Astrocyte (in vitro differentiated cells and primary cell): Measurements from ENCODE around the gene MON2. TPM values are rescaled to one million over a fixed set of nuclear protein-coding genes. Genes with fewer than 3 reads are reported as not detected.

ENCODE experiments used
- DNase-seq: peaks from one replicate; pipeline ENCODE4 v3.0.0-alpha.2; 2010; ENCODE audit warnings: low read depth
- FAIRE-seq: peaks from 2 replicates; lab custom pipeline; 2011; peaks lifted over from hg19 to GRCh38; lab: Jason Lieb, UNC
- H2AFZ ChIP-seq: 2 replicates; pipeline ENCODE4 v1.6.0; 2012; ENCODE audit warnings: low read depth, low read length, inconsistent platforms
- H3K27ac ChIP-seq: 2 replicates; pipeline ENCODE4 v1.5.1; 2011; ENCODE audit warnings: low read depth, low read length, inconsistent platforms
- H3K27me3 ChIP-seq: 2 replicates; pipeline ENCODE4 v1.6.0; 2011; ENCODE audit warnings: low read length, inconsistent platforms; ENCODE audit not compliant: insufficient read depth
- H3K36me3 ChIP-seq: 2 replicates; pipeline ENCODE4 v1.5.1; 2011; ENCODE audit warnings: low read length, inconsistent platforms; ENCODE audit not compliant: insufficient read depth
- H3K4me1 ChIP-seq: 2 replicates; pipeline ENCODE4 v1.5.1; 2011; ENCODE audit warnings: low read length, inconsistent platforms; ENCODE audit not compliant: insufficient read depth
- H3K4me2 ChIP-seq: 2 replicates; pipeline ENCODE4 v1.6.0; 2012; ENCODE audit warnings: low read length, inconsistent platforms
- H3K4me3 ChIP-seq: 2 replicates; pipeline ENCODE4 v1.5.1; 2011; ENCODE audit warnings: low read depth, mild to moderate bottlenecking, low read length, inconsistent platforms; ENCODE audit not compliant: insufficient read depth
- H3K79me2 ChIP-seq: 2 replicates; pipeline ENCODE4 v1.6.0; 2012; ENCODE audit warnings: mild to moderate bottlenecking, low read length, inconsistent platforms; ENCODE audit not compliant: insufficient read depth
- H3K9ac ChIP-seq: 2 replicates; pipeline ENCODE4 v1.6.0; 2012; ENCODE audit warnings: mild to moderate bottlenecking, low read length, inconsistent platforms
- H3K9me3 ChIP-seq: 2 replicates; pipeline ENCODE4 v1.5.1; 2012; ENCODE audit warnings: low read depth, mild to moderate bottlenecking, low read length, inconsistent platforms; ENCODE audit not compliant: insufficient read depth
- H4K20me1 ChIP-seq: 2 replicates; pipeline ENCODE4 v1.6.0; 2012; ENCODE audit warnings: low read length, inconsistent platforms; ENCODE audit not compliant: insufficient read depth
- H3K27ac Mint-ChIP-seq: one replicate; pipeline ENCODE4 v1.8.0; 2021; ENCODE audit warnings: mild to moderate bottlenecking, mixed read lengths; ENCODE audit not compliant: unreplicated experiment
- H3K27me3 Mint-ChIP-seq: one replicate; pipeline ENCODE4 v1.8.0; 2021; ENCODE audit warnings: low read depth, mixed read lengths; ENCODE audit not compliant: unreplicated experiment
- H3K36me3 Mint-ChIP-seq: one replicate; pipeline ENCODE4 v1.8.0; 2021; ENCODE audit warnings: low read depth, mixed read lengths; ENCODE audit not compliant: unreplicated experiment
- H3K4me1 Mint-ChIP-seq: one replicate; pipeline ENCODE4 v1.8.0; 2021; ENCODE audit warnings: low read depth, mixed read lengths; ENCODE audit not compliant: unreplicated experiment
- H3K4me3 Mint-ChIP-seq: one replicate; pipeline ENCODE4 v1.8.0; 2021; ENCODE audit warnings: mild to moderate bottlenecking, moderate library complexity, mixed read lengths; ENCODE audit not compliant: unreplicated experiment
- H3K9me3 Mint-ChIP-seq: one replicate; pipeline ENCODE4 v1.8.0; 2021; ENCODE audit warnings: mild to moderate bottlenecking, mixed read lengths; ENCODE audit not compliant: unreplicated experiment
- CTCF ChIP-seq: IDR thresholded peaks from 2 replicates; pipeline ENCODE4 v1.5.1; 2011; ENCODE audit warnings: low read depth, mild to moderate bottlenecking, inconsistent platforms, low read length, moderate library complexity; ENCODE audit not compliant: insufficient read depth
- EZH2 ChIP-seq: IDR thresholded peaks from 2 replicates; pipeline ENCODE4 v1.6.1; 2012; ENCODE audit warnings: mild to moderate bottlenecking, low read length, inconsistent platforms; ENCODE audit not compliant: insufficient read depth
- total RNA-seq: library from RNA; stranded (reverse); gene quantifications from 2 replicates; pipeline ENCODE4 v1.2.1, GENCODE V29; 2021

MON2 gene
- total RNA-seq, 1 donor from 2014 or later = 39.7 TPM

- H3K9ac ChIP-seq = no peak overlapping the region
- no peak overlapping the region for H3K27ac ChIP-seq
- no peak overlapping the region for H2AFZ ChIP-seq
- Mint-ChIP-seq H3K4me3 (no peak overlapping the region), H3K9me3 (no peaks in the 10 kb centered on the region), H3K27ac (no peak overlapping the region), H3K36me3 (peaks cover 9% of the 10 kb centered on the region), H3K4me1 (peaks cover 5% of the 10 kb centered on the region), H3K27me3 (no peaks in the 10 kb centered on the region)
- DNase-seq (no peak), FAIRE-seq (no peak)
- H3K4me3 ChIP-seq = no peak overlapping the region
- H3K79me2 ChIP-seq = peaks cover 67% of the 10 kb centered on the region
- peaks cover 61% of the 10 kb centered on the region for H4K20me1 ChIP-seq
- TF ChIP-seq EZH2 (no peak), CTCF (no peak)
- peaks cover 3% of the 10 kb centered on the region for H3K36me3 ChIP-seq
- H3K4me1 ChIP-seq = no peaks in the 10 kb centered on the region
- no peak overlapping the region for H3K4me2 ChIP-seq
- no peaks in the 10 kb centered on the region for H3K9me3 ChIP-seq
- H3K27me3 ChIP-seq = no peaks in the 10 kb centered on the region
Observed at GRCh38 chr12:62481843-62482540, 15.4 kb downstream of the MON2 start.

- no peak for TF ChIP-seq EZH2
- TF ChIP-seq CTCF = no peak
- Histone ChIP-seq H3K9me3 (no peaks in the 10 kb centered on the region), H3K4me3 (no peak overlapping the region), H3K36me3 (peaks cover 3% of the 10 kb centered on the region), H3K27ac (no peak overlapping the region), H3K79me2 (peaks cover 62% of the 10 kb centered on the region), H3K27me3 (no peaks in the 10 kb centered on the region), H3K9ac (no peak overlapping the region), H4K20me1 (peaks cover 55% of the 10 kb centered on the region), H3K4me2 (no peak overlapping the region), H2AFZ (no peak overlapping the region), H3K4me1 (no peaks in the 10 kb centered on the region)
- FAIRE-seq = no peak
- H3K27me3 Mint-ChIP-seq = no peaks in the 10 kb centered on the region
- H3K9me3 Mint-ChIP-seq = no peaks in the 10 kb centered on the region
- no peak overlapping the region for H3K27ac Mint-ChIP-seq
- H3K4me3 Mint-ChIP-seq = no peak overlapping the region
- H3K4me1 Mint-ChIP-seq = peaks cover 5% of the 10 kb centered on the region
- H3K36me3 Mint-ChIP-seq = peaks cover 6% of the 10 kb centered on the region
- DNase-seq = no peak
Observed at GRCh38 chr12:62482769-62483168, 16.1 kb downstream of the MON2 start.

GRCh38 chr12:62484233-62484632 is 17.6 kb downstream of the MON2 start:
- Histone ChIP-seq H3K4me3 (no peak overlapping the region), H3K4me1 (no peaks in the 10 kb centered on the region), H3K79me2 (peaks cover 54% of the 10 kb centered on the region), H2AFZ (no peak overlapping the region), H4K20me1 (peaks cover 53% of the 10 kb centered on the region), H3K36me3 (peaks cover 3% of the 10 kb centered on the region), H3K9me3 (no peaks in the 10 kb centered on the region), H3K4me2 (no peak overlapping the region), H3K27ac (no peak overlapping the region), H3K9ac (no peak overlapping the region), H3K27me3 (no peaks in the 10 kb centered on the region)
- TF ChIP-seq EZH2 (no peak), CTCF (no peak)
- Mint-ChIP-seq H3K27me3 (no peaks in the 10 kb centered on the region), H3K4me1 (peaks cover 5% of the 10 kb centered on the region), H3K36me3 (peaks cover 5% of the 10 kb centered on the region), H3K4me3 (no peak overlapping the region), H3K27ac (no peak overlapping the region), H3K9me3 (no peaks in the 10 kb centered on the region)
- DNase-seq (no peak), FAIRE-seq (no peak)
